ENCODE measurements around the gene TENT5C.

DNA sequence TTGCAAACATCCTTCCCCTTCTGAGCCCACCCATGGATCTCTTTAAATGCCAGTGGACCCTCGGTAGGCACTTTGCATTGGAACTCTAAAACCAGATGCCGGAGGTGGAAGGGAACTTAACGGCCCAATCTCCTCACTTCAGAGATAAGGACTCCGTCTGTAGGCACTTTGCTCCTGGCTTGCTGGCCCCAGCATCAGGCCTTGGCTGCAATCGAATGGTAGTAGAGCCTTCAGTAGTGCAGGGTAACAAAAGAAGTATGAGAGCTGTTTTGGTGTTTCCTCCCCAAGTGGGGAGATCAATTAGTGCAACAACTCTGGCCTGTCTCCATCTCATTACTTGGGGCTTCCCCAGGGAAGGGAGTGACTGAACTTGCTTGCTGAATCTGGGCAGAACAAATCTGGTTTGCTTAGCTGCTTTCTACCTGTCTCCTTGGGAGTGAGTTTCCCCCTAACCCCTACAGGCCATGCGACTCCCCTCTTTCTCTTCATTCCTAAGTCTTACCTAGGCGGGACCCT lies 70.8 kb downstream of the TENT5C start:
- TF ChIP-seq, protein P1, sequence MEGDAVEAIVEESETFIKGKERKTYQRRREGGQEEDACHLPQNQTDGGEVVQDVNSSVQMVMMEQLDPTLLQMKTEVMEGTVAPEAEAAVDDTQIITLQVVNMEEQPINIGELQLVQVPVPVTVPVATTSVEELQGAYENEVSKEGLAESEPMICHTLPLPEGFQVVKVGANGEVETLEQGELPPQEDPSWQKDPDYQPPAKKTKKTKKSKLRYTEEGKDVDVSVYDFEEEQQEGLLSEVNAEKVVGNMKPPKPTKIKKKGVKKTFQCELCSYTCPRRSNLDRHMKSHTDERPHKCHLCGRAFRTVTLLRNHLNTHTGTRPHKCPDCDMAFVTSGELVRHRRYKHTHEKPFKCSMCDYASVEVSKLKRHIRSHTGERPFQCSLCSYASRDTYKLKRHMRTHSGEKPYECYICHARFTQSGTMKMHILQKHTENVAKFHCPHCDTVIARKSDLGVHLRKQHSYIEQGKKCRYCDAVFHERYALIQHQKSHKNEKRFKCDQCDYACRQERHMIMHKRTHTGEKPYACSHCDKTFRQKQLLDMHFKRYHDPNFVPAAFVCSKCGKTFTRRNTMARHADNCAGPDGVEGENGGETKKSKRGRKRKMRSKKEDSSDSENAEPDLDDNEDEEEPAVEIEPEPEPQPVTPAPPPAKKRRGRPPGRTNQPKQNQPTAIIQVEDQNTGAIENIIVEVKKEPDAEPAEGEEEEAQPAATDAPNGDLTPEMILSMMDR (IDR thresholded peaks at IDR 0.05; ENCODE audit: low read depth, low read length, poor library complexity, severe bottlenecking), result no peak
- no peak for TF ChIP-seq EZH2phosphoT487 (IDR thresholded peaks at IDR 0.05; ENCODE audit: borderline replicate concordance, low read length)

Data from DOHH2 (cell line).